GM12891 (cell line): ENCODE results near the gene ZNF764.

Experiments
- POLR2A ChIP-seq: IDR thresholded peaks from 2 replicates; pipeline ENCODE4 v1.6.1; 2011; ENCODE audit warnings: low read depth, low read length, control low read depth
- POLR2AphosphoS5 ChIP-seq: IDR thresholded peaks from 2 replicates; pipeline ENCODE4 v1.6.1; 2011; ENCODE audit warnings: low read depth, low read length, control low read depth
- TAF1 ChIP-seq: IDR thresholded peaks from 2 replicates; pipeline ENCODE4 v1.6.1; 2011; ENCODE audit warnings: low read depth, low read length, control low read depth

DNA sequence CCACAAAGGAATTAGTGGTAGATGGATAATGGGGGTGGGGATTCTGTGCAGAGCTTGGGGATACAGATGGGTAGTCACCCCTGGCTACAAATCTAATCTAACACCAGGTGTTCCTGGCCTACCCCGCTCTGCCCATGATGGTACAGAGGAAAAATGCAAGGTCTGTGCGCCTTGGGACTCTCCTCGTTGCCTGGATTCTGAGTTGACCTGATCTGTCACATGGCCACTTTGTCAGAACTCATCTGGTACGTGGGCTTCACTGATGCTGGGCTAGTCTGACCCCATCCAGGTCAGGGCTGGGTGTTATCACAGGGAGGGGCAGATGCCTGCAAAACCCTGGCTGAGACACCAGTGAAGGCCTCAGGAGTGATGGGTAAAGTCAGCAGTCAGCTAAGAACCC is 5.2 kb downstream of the ZNF764 start:
- TF ChIP-seq POLR2AphosphoS5 (no peak), POLR2A (0 out of 2 replicates have a peak, but pooled peaks have one; percentile 39), TAF1 (no peak)
